Smooth muscle cell (in vitro differentiated cells): Measurements from ENCODE around the gene NAT14. TPM values are rescaled to one million over a fixed set of nuclear protein-coding genes. Genes with fewer than 3 reads are reported as not detected.

Source experiments
- DNase-seq: peaks from one replicate; lab custom pipeline; 2025; ENCODE audit not compliant: unreplicated experiment; lab: John Stamatoyannopoulos, UW
- H2AFZ ChIP-seq: fragments of 200-600 bp; sonication (generic); 2 replicates; pipeline ENCODE4 v1.6.0; 2016; ENCODE audit warnings: antibody characterized with exemption, low read depth, mild to moderate bottlenecking
- H3F3A ChIP-seq: fragments of 200-600 bp; sonication (generic); 2 replicates; pipeline ENCODE4 v1.6.0; 2017; ENCODE audit warnings: antibody characterized with exemption, low read depth
- H3K27ac ChIP-seq: fragments of 200-600 bp; sonication (generic); 2 replicates; pipeline ENCODE4 v1.5.1; 2016; ENCODE audit warnings: low read depth, mild to moderate bottlenecking
- H3K27me3 ChIP-seq: fragments of 200-600 bp; sonication (generic); 2 replicates; pipeline ENCODE4 v1.6.1; 2016; ENCODE audit warnings: low read depth, mild to moderate bottlenecking
- H3K36me3 ChIP-seq: fragments of 200-600 bp; sonication (generic); 2 replicates; pipeline ENCODE4 v1.5.1; 2016; ENCODE audit warnings: low read depth
- H3K4me1 ChIP-seq: fragments of 200-600 bp; sonication (generic); 2 replicates; pipeline ENCODE4 v1.5.1; 2016; ENCODE audit warnings: low read depth
- H3K4me2 ChIP-seq: fragments of 200-600 bp; sonication (generic); 2 replicates; pipeline ENCODE4 v1.6.0; 2016; ENCODE audit warnings: mild to moderate bottlenecking
- H3K4me3 ChIP-seq: fragments of 200-600 bp; sonication (generic); 2 replicates; pipeline ENCODE4 v1.5.1; 2016; ENCODE audit warnings: mild to moderate bottlenecking
- H3K79me2 ChIP-seq: fragments of 200-600 bp; sonication (generic); 2 replicates; pipeline ENCODE4 v1.6.0; 2016; ENCODE audit warnings: low read depth, mild to moderate bottlenecking
- H3K9ac ChIP-seq: fragments of 200-600 bp; sonication (generic); 2 replicates; pipeline ENCODE4 v1.6.0; 2016; ENCODE audit warnings: low read depth
- H3K9me3 ChIP-seq: fragments of 200-600 bp; sonication (generic); replicated peaks from 2 replicates; pipeline ENCODE4 v1.5.1; 2016; ENCODE audit warnings: low read depth
- H4K20me1 ChIP-seq: fragments of 200-600 bp; sonication (generic); 2 replicates; pipeline ENCODE4 v1.6.0; 2016; ENCODE audit warnings: low read depth
- WGBS: methylation state at CpG from one replicate; pipeline ENCODE4 v1.1.7; 2016; ENCODE audit warnings: low lambda C conversion rate; 5-methylcytosine and 5-hydroxymethylcytosine counted together
- polyA plus RNA-seq: library from polyadenylated mRNA; unstranded; fragments of >200 nt; fragmentation: Nextera tagmentation; extraction: Ambion mirVana; gene quantifications from 2 replicates; pipeline ENCODE4 v1.2.1, GENCODE V29; 2016
- total RNA-seq: library from RNA; depleted of rRNA; stranded (reverse); fragments of >200 nt; gene quantifications from 2 replicates; pipeline ENCODE4 v1.2.3, GENCODE V29; 2014
- TF ChIP-seq, protein P1 (sequence below): fragments of 200-600 bp; sonication (generic); IDR thresholded peaks from 2 replicates; pipeline ENCODE4 v1.5.1; 2017; ENCODE audit warnings: borderline replicate concordance, mild to moderate bottlenecking, antibody characterized with exemption; ENCODE audit not compliant: insufficient read depth, poor library complexity, severe bottlenecking

The NAT14 gene
- total and polyA plus RNA-seq, 2 experiments from 2014 or later = 14.3 to 67.5 TPM

DNA sequence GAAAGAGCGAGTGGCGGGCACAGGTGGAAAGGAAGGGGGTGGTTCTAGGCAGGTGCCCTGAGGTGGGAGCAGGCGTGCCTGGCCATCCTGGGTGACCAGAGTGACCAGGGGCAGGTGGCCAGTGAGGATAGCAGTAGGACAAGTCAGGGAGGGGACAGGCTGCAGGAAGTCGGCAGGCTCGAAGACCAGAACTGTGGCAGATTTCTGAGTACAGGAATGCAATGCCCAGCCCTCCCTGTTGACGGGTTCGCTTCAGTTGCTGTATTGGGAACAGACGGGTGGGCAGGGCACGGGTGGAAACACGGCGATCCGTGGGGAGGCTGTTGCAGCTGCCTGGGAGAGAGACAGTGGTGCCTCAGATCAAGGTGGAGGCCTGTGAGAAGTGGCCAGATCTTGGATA lies 6.6 kb upstream of the NAT14 start:
- Histone ChIP-seq H3K27me3 (no peaks in the 10 kb centered on the region), H3F3A (no peaks in the 10 kb centered on the region), H3K9ac (no peak overlapping the region), H3K9me3 (no peaks in the 10 kb centered on the region), H4K20me1 (no peaks in the 10 kb centered on the region), H3K27ac (no peak overlapping the region), H2AFZ (no peak overlapping the region), H3K4me1 (peaks cover 13% of the 10 kb centered on the region), H3K79me2 (peaks cover 19% of the 10 kb centered on the region), H3K36me3 (no peaks in the 10 kb centered on the region), H3K4me2 (no peak overlapping the region), H3K4me3 (no peak overlapping the region)
- no peak for DNase-seq
- TF ChIP-seq, protein P1, sequence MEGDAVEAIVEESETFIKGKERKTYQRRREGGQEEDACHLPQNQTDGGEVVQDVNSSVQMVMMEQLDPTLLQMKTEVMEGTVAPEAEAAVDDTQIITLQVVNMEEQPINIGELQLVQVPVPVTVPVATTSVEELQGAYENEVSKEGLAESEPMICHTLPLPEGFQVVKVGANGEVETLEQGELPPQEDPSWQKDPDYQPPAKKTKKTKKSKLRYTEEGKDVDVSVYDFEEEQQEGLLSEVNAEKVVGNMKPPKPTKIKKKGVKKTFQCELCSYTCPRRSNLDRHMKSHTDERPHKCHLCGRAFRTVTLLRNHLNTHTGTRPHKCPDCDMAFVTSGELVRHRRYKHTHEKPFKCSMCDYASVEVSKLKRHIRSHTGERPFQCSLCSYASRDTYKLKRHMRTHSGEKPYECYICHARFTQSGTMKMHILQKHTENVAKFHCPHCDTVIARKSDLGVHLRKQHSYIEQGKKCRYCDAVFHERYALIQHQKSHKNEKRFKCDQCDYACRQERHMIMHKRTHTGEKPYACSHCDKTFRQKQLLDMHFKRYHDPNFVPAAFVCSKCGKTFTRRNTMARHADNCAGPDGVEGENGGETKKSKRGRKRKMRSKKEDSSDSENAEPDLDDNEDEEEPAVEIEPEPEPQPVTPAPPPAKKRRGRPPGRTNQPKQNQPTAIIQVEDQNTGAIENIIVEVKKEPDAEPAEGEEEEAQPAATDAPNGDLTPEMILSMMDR = no peak
- 93% methylated on average over 12 of the region's 12 CpGs for WGBS

DNA sequence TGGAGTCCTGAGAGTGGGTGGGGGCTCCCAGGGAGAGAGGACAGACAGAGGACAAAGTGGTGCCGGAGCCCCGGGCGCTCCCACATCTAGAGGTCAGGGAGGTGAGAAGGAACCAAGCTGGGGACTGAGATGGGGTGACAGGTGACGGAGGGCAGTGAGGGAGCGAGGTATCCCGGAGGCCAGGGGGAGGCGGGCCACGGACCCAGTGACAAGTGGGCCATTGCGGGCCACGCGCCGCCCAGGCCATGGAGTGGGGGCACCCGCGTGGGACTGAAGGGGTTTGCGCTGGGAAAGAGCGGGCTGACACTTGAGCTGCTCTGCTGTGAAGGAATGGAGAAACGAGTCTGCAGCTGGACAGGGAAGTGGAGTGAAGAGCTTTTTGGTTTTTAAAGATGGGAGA lies 5.9 kb upstream of the NAT14 start:
- no peak overlapping the region for H2AFZ ChIP-seq

DNA sequence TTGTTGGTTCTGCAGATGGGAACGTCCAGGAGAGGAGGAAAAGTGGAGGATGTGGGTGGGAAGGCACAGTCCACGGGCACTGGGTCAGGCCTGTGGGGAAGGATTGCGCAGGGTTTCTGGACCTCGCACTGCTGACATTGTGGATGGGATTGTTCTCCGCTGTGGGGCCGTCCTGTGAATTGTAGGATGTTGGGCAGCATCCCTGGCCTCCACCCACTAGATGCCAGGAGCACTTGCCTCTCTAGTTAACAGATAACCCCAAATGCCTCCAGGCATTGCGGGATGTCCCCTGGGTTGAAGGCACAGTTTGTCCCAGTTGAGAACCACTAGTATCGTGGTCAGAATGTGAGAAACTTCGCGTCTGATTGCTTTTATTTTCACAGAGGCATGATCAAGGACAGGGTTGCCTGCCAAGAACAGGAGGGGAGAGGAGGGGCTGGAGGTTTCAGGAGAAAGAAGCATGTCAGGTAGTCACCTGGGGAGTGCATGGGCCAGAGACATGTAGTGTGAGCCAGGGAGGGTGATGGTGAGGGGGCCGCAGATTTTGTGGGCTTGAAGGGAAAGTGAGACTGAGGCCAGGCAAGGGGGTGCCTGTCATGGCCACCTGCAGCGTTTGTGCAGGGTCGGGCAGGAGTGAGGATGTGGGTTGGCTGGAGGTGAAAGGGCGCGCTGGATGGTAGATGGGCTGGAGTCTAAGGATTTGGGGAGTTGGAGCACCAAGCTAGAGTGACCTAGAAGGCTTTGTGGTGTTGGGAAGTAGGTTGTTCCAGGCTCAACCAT lies 5.3 kb upstream of the NAT14 start:
- TF ChIP-seq, protein P1 = no peak
- Histone ChIP-seq H3K4me3 (no peak overlapping the region), H3K36me3 (no peaks in the 10 kb centered on the region), H3K9me3 (no peaks in the 10 kb centered on the region), H3F3A (no peaks in the 10 kb centered on the region), H3K9ac (no peak overlapping the region), H3K27ac (no peak overlapping the region), H3K4me2 (no peak overlapping the region), H3K4me1 (peaks cover 9% of the 10 kb centered on the region), H4K20me1 (no peaks in the 10 kb centered on the region), H2AFZ (no peak overlapping the region), H3K27me3 (no peaks in the 10 kb centered on the region), H3K79me2 (peaks cover 19% of the 10 kb centered on the region)
- no peak for DNase-seq
- 86% methylated on average over 15 of the region's 15 CpGs for WGBS

More for the DNA sequence above, 5.9 kb upstream of the NAT14 start:
- H3K9me3 ChIP-seq = no peaks in the 10 kb centered on the region
- no peaks in the 10 kb centered on the region for H3K36me3 ChIP-seq
- H3F3A ChIP-seq = no peaks in the 10 kb centered on the region
- no peaks in the 10 kb centered on the region for H4K20me1 ChIP-seq
- DNase-seq = no peak
- H3K9ac ChIP-seq = no peak overlapping the region
- peaks cover 9% of the 10 kb centered on the region for H3K4me1 ChIP-seq
- TF ChIP-seq, protein P1 = no peak
- peaks cover 19% of the 10 kb centered on the region for H3K79me2 ChIP-seq
- no peak overlapping the region for H3K27ac ChIP-seq
- H3K4me2 ChIP-seq = no peak overlapping the region
- H3K27me3 ChIP-seq = no peaks in the 10 kb centered on the region
- no peak overlapping the region for H3K4me3 ChIP-seq
- WGBS = 90% methylated on average over 17 of the region's 17 CpGs
